ENCODE data around the gene BPIFB1. TPM values are rescaled to one million over a fixed set of nuclear protein-coding genes. Genes with fewer than 3 reads are reported as not detected.

Gene BPIFB1
- total and polyA plus RNA-seq, 9 donors = 0.15 TPM; not detected in 8

GRCh38 chr20:33237989-33238388 lies 45.0 kb upstream of the BPIFB1 start:
- Histone ChIP-seq H3K27me3 (no peaks in the 10 kb centered on the region), H3K9me3 (no peaks in the 10 kb centered on the region), H3K4me1 (ENCODE audit: insufficient read depth) (no peaks in the 10 kb centered on the region), H3K4me3 (no peak overlapping the region), H3K27ac (no peak overlapping the region), H3K36me3 (no peaks in the 10 kb centered on the region)
- DNase-seq = no peak
- WGBS, 3 donors = 64 to 73% (median 64%) methylated on average over 6 of the region's 6 CpGs
- TF ChIP-seq EP300 (IDR thresholded peaks at IDR 0.05) (no peak), CTCF (IDR thresholded peaks at IDR 0.05) (no peak), POLR2A (IDR thresholded peaks at IDR 0.05) (no peak)
- intact Hi-C loops (cut with DNase I) = no loop called here

DNA sequence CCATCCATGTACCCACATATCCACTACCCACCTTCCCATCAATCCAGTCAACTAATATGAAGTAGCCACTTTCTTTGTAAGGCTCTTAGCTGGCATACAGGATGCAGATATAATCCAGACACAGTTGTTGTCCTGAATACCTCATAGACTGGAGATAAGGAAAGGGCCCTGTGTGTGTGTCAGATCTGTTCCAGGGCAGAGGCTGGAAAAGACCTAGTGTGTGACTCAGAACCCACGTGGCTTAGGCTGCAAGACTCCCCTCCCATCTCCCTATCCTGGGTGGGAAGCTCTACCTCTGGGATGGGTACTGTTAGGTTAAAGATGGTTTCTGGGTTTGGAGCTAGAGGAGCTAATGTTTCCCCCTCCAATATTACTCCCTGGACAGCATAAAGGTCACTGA lies 43.6 kb upstream of the BPIFB1 start:
- Histone ChIP-seq H3K9me3 (no peaks in the 10 kb centered on the region), H3K4me1 (ENCODE audit: insufficient read depth) (no peaks in the 10 kb centered on the region), H3K27me3 (no peaks in the 10 kb centered on the region), H3K27ac (no peak overlapping the region), H3K36me3 (no peaks in the 10 kb centered on the region), H3K4me3 (no peak overlapping the region)
- TF ChIP-seq EP300 (IDR thresholded peaks at IDR 0.05) (no peak), POLR2A (IDR thresholded peaks at IDR 0.05) (no peak), CTCF (IDR thresholded peaks at IDR 0.05) (no peak)
- intact Hi-C loops (cut with DNase I) = no loop called here
- 12 to 21% (median 13%) methylated on average over 1 of the region's 1 CpG for WGBS, 3 donors
- DNase-seq = no peak

DNA sequence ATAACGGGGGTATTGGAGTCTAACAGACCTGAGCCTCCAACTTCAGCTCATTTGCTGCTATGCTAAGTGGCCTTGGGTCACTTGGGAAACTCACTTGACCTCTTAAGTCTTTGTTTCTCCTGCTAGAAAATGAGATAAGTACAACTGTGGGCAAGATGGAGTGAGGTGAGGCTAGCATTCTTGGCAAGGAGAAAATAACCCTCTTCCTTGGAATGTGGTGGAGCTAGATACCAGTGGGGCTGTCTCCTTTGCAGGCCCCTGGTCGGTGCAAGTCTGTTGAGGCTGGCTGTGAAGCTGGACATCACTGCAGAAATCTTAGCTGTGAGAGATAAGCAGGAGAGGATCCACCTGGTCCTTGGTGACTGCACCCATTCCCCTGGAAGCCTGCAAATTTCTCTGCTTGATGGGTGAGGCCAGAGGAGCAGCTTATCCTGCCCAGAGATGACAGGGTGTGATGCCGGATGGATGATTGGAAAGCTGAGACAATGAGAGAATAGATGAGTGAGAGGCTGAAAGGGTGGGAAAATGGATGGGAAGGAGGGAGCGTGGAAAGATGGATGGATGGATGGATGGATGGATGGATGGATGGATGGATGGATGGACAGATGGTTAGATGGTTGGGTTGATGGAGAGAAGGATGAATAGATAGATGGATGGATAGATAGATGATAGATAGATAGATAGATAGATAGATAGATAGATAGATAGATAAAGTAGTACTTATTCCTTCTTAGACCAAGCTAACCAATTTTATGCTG lies 42.9 kb upstream of the BPIFB1 start:
- Histone ChIP-seq H3K36me3 (no peaks in the 10 kb centered on the region), H3K4me3 (no peak overlapping the region), H3K4me1 (ENCODE audit: insufficient read depth) (no peaks in the 10 kb centered on the region), H3K27me3 (no peaks in the 10 kb centered on the region), H3K9me3 (no peaks in the 10 kb centered on the region), H3K27ac (no peak overlapping the region)
- TF ChIP-seq CTCF (IDR thresholded peaks at IDR 0.05) (no peak), POLR2A (IDR thresholded peaks at IDR 0.05) (no peak), EP300 (IDR thresholded peaks at IDR 0.05) (no peak)
- no peak for DNase-seq
- WGBS, 3 donors = 68 to 78% (median 73%) methylated on average over 4 of the region's 4 CpGs
- intact Hi-C loops (cut with DNase I) = no loop called here

- no peak for DNase-seq
- no peak for TF ChIP-seq CTCF (IDR thresholded peaks at IDR 0.05)
- no peak for TF ChIP-seq EP300 (IDR thresholded peaks at IDR 0.05)
- TF ChIP-seq POLR2A (IDR thresholded peaks at IDR 0.05) = no peak
- intact Hi-C loops (cut with DNase I) = no loop called here
- Histone ChIP-seq H3K36me3 (no peaks in the 10 kb centered on the region), H3K4me3 (no peak overlapping the region), H3K27ac (no peak overlapping the region), H3K27me3 (no peaks in the 10 kb centered on the region), H3K4me1 (ENCODE audit: insufficient read depth) (no peaks in the 10 kb centered on the region), H3K9me3 (no peaks in the 10 kb centered on the region)
- 55 to 77% (median 75%) methylated on average over 5 of the region's 5 CpGs for WGBS, 3 donors
Observed at GRCh38 chr20:33240923-33241322, 42.1 kb upstream of the BPIFB1 start.

Measured in ovary (tissue), 9 donors.